CD4-positive, alpha-beta T cell treated with Interleukin-2 at 100 ng/mL for 4 hours (primary cell): ENCODE measurements around the gene STING1.
"Not testable (repeated sequence)": the region's sequence is repeated elsewhere in the genome, so short reads cannot be mapped to it uniquely, and the experiment has no call there.

Experiments used
- DNase-seq: peaks from one replicate; pipeline ENCODE4 v3.0.0-alpha.2; 2020; ENCODE audit warnings: low spot score

Gene STING1

GRCh38 chr5:139503036-139503817, 20.7 kb upstream of the STING1 start:
- not testable (repeated sequence) for DNase-seq

GRCh38 chr5:139501381-139501780, 18.8 kb upstream of the STING1 start:
- no peak for DNase-seq

GRCh38 chr5:139495638-139496435, 13.3 kb upstream of the STING1 start:
- no peak for DNase-seq

- DNase-seq = no peak
Measured at GRCh38 chr5:139494832-139495231, 12.3 kb upstream of the STING1 start.

- DNase-seq = no peak
Measured at GRCh38 chr5:139494256-139494655, 11.7 kb upstream of the STING1 start.

GRCh38 chr5:139492700-139493192, 10.2 kb upstream of the STING1 start:
- no peak for DNase-seq

- no peak for DNase-seq
Measured at GRCh38 chr5:139488260-139488659, 5.7 kb upstream of the STING1 start.

- DNase-seq = no peak
Measured at GRCh38 chr5:139486201-139486600, 3.6 kb upstream of the STING1 start.

- DNase-seq = not testable (repeated sequence)
Measured at GRCh38 chr5:139482890-139483208, 291 bp upstream of the STING1 start.

GRCh38 chr5:139481580-139482049, 943 bp downstream of the STING1 start:
- DNase-seq = peak; percentile 24

GRCh38 chr5:139481122-139481533, 1.4 kb downstream of the STING1 start:
- peak; percentile 55 for DNase-seq

- DNase-seq = not testable (repeated sequence)
Measured at GRCh38 chr5:139479729-139480128, 2.8 kb downstream of the STING1 start.

GRCh38 chr5:139478657-139479423, 3.7 kb downstream of the STING1 start:
- not testable (repeated sequence) for DNase-seq

GRCh38 chr5:139475865-139476617, 6.5 kb downstream of the STING1 start:
- no peak for DNase-seq

- DNase-seq = peak; percentile 35
Measured at GRCh38 chr5:139474890-139475791, 7.4 kb downstream of the STING1 start.

- DNase-seq = no peak
Measured at GRCh38 chr5:139473565-139473964, 9.0 kb downstream of the STING1 start.

GRCh38 chr5:139473105-139473504, 9.5 kb downstream of the STING1 start:
- no peak for DNase-seq

- DNase-seq = no peak
Measured at GRCh38 chr5:139472386-139473030, 10.1 kb downstream of the STING1 start.

- peak; percentile 48 for DNase-seq
Measured at GRCh38 chr5:139470821-139471300, 11.7 kb downstream of the STING1 start, which contains the start of gene SMIM33. Gene SMIM33, plus strand, starts transcription at chr5:139471004. Its CDS starts 118 bp downstream, at chr5:139471122.
